ENCODE results near the gene KRIT1. TPM values are rescaled to one million over a fixed set of nuclear protein-coding genes. Genes with fewer than 3 reads are reported as not detected.
"Not testable (repeated sequence)": the region's sequence is repeated elsewhere in the genome, so short reads cannot be mapped to it uniquely, and the experiment has no call there.

KRIT1 gene
- total RNA-seq, 2 donors from 2014 or later, result 58.4 to 150 TPM

DNA sequence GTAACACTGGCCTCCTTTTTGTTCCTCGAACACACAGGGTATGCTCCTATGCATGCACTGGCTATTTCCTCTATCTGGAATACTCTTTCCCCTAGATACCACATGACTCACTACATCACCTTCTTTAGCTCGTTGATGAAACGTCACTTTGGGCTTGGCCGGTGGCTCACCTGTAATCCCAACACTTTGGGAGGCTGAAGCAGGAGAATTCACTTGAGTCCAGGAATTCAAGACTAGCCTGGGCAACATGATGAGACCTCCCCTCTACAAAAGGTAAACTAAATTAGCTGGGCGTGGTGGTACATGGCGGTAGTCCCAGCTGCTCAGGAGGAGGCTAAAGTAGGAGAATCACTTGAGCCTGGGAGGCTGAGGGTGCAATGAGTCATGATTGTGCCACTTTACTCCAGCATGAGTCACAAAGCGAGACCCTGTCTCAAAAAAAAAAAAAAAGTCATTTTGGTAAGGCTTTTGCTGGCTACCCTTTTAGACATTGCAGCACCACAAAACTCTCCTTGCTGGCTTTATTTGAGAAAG, 14.6 kb upstream of the KRIT1 start:
- intact Hi-C loops (cut with DNase I), result no loop called here
- H3K27ac ChIP-seq, result no peak overlapping the region
- WGBS, 2 donors, result 84 to 88% methylated on average over 7 of the region's 7 CpGs
- H3K9me3 ChIP-seq, result no peaks in the 10 kb centered on the region
- no peak overlapping the region for H3K4me3 ChIP-seq
- no peak for ATAC-seq
- no peaks in the 10 kb centered on the region for H3K36me3 ChIP-seq (replicated peaks in 1 of 2; ENCODE audit: insufficient read depth in 1 of 2, low read depth in 2 of 2)
- no peaks in the 10 kb centered on the region for H3K27me3 ChIP-seq
- no peaks in the 10 kb centered on the region for H3K4me1 ChIP-seq
- no peak for TF ChIP-seq POLR2A (IDR thresholded peaks at IDR 0.05)
- TF ChIP-seq, protein P1, sequence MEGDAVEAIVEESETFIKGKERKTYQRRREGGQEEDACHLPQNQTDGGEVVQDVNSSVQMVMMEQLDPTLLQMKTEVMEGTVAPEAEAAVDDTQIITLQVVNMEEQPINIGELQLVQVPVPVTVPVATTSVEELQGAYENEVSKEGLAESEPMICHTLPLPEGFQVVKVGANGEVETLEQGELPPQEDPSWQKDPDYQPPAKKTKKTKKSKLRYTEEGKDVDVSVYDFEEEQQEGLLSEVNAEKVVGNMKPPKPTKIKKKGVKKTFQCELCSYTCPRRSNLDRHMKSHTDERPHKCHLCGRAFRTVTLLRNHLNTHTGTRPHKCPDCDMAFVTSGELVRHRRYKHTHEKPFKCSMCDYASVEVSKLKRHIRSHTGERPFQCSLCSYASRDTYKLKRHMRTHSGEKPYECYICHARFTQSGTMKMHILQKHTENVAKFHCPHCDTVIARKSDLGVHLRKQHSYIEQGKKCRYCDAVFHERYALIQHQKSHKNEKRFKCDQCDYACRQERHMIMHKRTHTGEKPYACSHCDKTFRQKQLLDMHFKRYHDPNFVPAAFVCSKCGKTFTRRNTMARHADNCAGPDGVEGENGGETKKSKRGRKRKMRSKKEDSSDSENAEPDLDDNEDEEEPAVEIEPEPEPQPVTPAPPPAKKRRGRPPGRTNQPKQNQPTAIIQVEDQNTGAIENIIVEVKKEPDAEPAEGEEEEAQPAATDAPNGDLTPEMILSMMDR (IDR thresholded peaks at IDR 0.05), result no peak
- DNase-seq, result no peak

DNA sequence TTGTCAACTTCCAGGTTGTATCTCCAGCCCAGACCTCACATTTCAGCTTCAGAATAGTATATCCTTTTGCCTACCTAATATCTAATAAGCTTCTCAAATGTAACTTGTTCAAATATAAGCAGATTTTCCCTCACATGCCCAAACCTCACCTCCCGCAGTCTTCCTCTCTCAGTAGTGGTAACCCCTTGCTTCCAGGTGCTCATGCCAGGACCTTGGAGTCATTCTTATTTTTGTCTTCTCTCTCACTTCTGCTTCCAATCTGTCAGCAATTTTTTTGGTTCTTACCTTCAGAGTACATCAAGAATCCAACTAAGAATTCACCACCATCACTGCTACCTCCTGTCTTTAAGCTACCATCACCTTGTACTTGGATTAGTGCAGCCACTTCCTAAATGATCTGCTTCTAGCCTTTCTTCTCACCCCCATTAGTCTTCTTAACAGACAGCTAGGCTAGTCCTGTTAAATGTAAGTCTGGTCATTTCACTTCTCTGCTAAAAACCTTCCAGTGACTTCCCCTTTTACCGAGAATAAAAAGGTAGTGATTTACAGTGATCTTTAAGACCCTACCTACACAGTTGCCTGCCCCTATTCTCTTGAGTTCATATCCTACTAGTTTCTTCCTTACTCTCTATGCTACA, 14.0 kb upstream of the KRIT1 start:
- ATAC-seq (no peak), DNase-seq (no peak)
- WGBS, 2 donors, result 93 to 99% methylated on average over 2 of the region's 2 CpGs
- intact Hi-C loops (cut with DNase I), result no loop called here
- H3K4me1 ChIP-seq, result no peaks in the 10 kb centered on the region
- H3K9me3 ChIP-seq, result no peaks in the 10 kb centered on the region
- H3K27me3 ChIP-seq, result no peaks in the 10 kb centered on the region
- TF ChIP-seq POLR2A (IDR thresholded peaks at IDR 0.05), result no peak
- TF ChIP-seq, protein P1 (IDR thresholded peaks at IDR 0.05), result no peak
- no peak overlapping the region for H3K4me3 ChIP-seq
- no peak overlapping the region for H3K27ac ChIP-seq
- H3K36me3 ChIP-seq (replicated peaks in 1 of 2; ENCODE audit: insufficient read depth in 1 of 2, low read depth in 2 of 2), result no peaks in the 10 kb centered on the region

GRCh38 chr7:92259062-92259461, 13.3 kb upstream of the KRIT1 start:
- TF ChIP-seq POLR2A (IDR thresholded peaks at IDR 0.05), result no peak
- TF ChIP-seq, protein P1 (IDR thresholded peaks at IDR 0.05), result no peak
- intact Hi-C loops (cut with DNase I), result no loop called here
- no peak overlapping the region for H3K4me3 ChIP-seq
- no peak for ATAC-seq
- DNase-seq, result no peak
- no peak overlapping the region for H3K27ac ChIP-seq
- 95 to 99% methylated on average over 3 to 4 of the region's 4 CpGs for WGBS, 2 donors
- no peaks in the 10 kb centered on the region for H3K36me3 ChIP-seq (replicated peaks in 1 of 2; ENCODE audit: insufficient read depth in 1 of 2, low read depth in 2 of 2)
- no peaks in the 10 kb centered on the region for H3K4me1 ChIP-seq
- no peaks in the 10 kb centered on the region for H3K9me3 ChIP-seq
- H3K27me3 ChIP-seq, result no peaks in the 10 kb centered on the region

- intact Hi-C loops (cut with DNase I), result no loop called here
- Histone ChIP-seq H3K9me3 (no peaks in the 10 kb centered on the region), H3K36me3 (replicated peaks in 1 of 2; ENCODE audit: insufficient read depth in 1 of 2, low read depth in 2 of 2) (no peaks in the 10 kb centered on the region), H3K27me3 (no peaks in the 10 kb centered on the region), H3K27ac (no peak overlapping the region), H3K4me3 (no peak overlapping the region), H3K4me1 (no peaks in the 10 kb centered on the region)
- DNase-seq, result peak in 1 of 4 donors; percentile 13
- no peak for ATAC-seq
- 81 to 83% methylated on average over 4 of the region's 4 CpGs for WGBS, 2 donors
- TF ChIP-seq, protein P1 (IDR thresholded peaks at IDR 0.05), result no peak
- TF ChIP-seq POLR2A (IDR thresholded peaks at IDR 0.05), result no peak
Measured at GRCh38 chr7:92255308-92255707, 9.6 kb upstream of the KRIT1 start.

GRCh38 chr7:92254800-92255199, 9.1 kb upstream of the KRIT1 start:
- H3K36me3 ChIP-seq (replicated peaks in 1 of 2; ENCODE audit: insufficient read depth in 1 of 2, low read depth in 2 of 2); H3K27me3 ChIP-seq; intact Hi-C loops (cut with DNase I); H3K4me1 ChIP-seq; DNase-seq; ATAC-seq; H3K4me3 ChIP-seq; H3K9me3 ChIP-seq; H3K27ac ChIP-seq: not testable (repeated sequence)
- whole genome bisulfite sequencing, 2 donors, result 84 to 100% methylated on average over 1 of the region's 1 CpG
